Activated CD4-positive, alpha-beta T cell treated with anti-CD3 and anti-CD28 coated beads, Interleukin-2, Interleukin-4, amounts not matched to agents 100 ng/mL and 50 ng/mL, durations not matched to agents 16 hours and 8 hours (primary cell): ENCODE data around the gene EI24.

Experiments used
- DNase-seq: peaks from one replicate; pipeline ENCODE4 v3.0.0-alpha.2; 2020; ENCODE audit warnings: low spot score

Gene EI24

DNA sequence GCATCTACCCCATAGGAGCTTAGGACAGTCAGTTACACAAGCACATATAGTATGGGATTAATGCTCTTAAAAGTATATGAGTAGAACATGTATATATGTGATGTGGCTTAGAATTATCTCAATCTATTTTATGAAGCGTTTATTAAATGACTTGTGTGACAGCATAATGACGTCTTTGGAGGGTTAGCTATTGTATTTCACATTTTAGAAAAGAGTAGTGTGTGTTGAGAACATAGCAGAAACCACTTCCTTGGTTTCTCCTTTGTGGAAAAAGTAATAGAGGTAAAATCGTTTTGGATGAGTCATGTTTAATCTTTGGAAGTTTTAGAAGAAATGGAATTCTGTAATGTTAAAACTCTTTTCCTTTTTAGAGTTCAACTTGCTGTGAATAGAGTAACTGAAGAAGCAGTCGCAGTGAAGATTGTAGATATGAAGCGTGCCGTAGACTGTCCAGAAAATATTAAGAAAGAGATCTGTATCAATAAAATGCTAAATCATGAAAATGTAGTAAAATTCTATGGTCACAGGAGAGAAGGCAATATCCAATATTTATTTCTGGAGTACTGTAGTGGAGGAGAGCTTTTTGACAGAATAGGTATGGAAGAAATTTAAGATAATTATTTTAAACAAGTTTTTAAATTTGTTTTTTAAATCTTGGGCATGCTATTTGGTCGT, 58.1 kb downstream of the EI24 start:
- no peak for DNase-seq
